SU-DHL-6 (cell line): ENCODE results near the gene CLDN10.

Experiments
- CTCF ChIP-seq: fragments of 200-600 bp; sonication (generic); IDR thresholded peaks from one replicate; pipeline ENCODE4 v1.5.1; 2017; ENCODE audit warnings: antibody characterized with exemption, mild to moderate bottlenecking, low read length, moderate library complexity; ENCODE audit not compliant: insufficient read depth, poor library complexity, severe bottlenecking
- EZH2phosphoT487 ChIP-seq: fragments of 200-600 bp; sonication (generic), shearing (Covaris generic); conservative IDR thresholded peaks from 2 replicates; pipeline ENCODE4 v1.6.1; 2018; ENCODE audit warnings: mild to moderate bottlenecking, antibody characterized with exemption, low read length, moderate library complexity, mixed read lengths

GRCh38 chr13:95605448-95606125 lies 53.1 kb downstream of the CLDN10 start:
- TF ChIP-seq CTCF (no peak), EZH2phosphoT487 (no peak)
